GM12878 (cell line): Measurements from ENCODE around the gene PPRC1. TPM values are rescaled to one million over a fixed set of nuclear protein-coding genes. Genes with fewer than 3 reads are reported as not detected.

ENCODE experiments used
- BHLHE40 ChIP-seq, 2 experiments: fragments of 450-650 bp in 1 of 2; IDR thresholded peaks; 2 replicates each; pipeline ENCODE4 v1.6.1; 2011 to 2017; ENCODE audit warnings: low read depth in 2 of 2, borderline replicate concordance in 1 of 2, improper control_type of control experiment in 1 of 2, low read length in 1 of 2, mild to moderate bottlenecking in 1 of 2
- E2F8 ChIP-seq: fragments of 450-650 bp; IDR thresholded peaks from 2 replicates; pipeline ENCODE4 v1.6.1; 2018; ENCODE audit warnings: mild to moderate bottlenecking, low read depth, moderate library complexity; ENCODE audit not compliant: partially characterized antibody
- EP300 ChIP-seq, 2 experiments: fragments of 150-350 bp in 1 of 2; IDR thresholded peaks; 2 replicates each; pipeline ENCODE4 v1.6.1; 2011 to 2012; ENCODE audit warnings: low read depth in 2 of 2, low read length in 2 of 2, borderline replicate concordance in 1 of 2, improper control_type of control experiment in 1 of 2, inconsistent platforms in 1 of 2; ENCODE audit not compliant: control insufficient read depth in 1 of 2
- GATAD2B ChIP-seq: fragments of 450-650 bp; conservative IDR thresholded peaks from 2 replicates; pipeline ENCODE4 v1.6.1; 2017; ENCODE audit warnings: low read depth, mild to moderate bottlenecking, moderate library complexity
- LARP7 ChIP-seq: fragments of 450-650 bp; IDR thresholded peaks from 2 replicates; pipeline ENCODE4 v1.6.1; 2017; ENCODE audit warnings: mild to moderate bottlenecking
- MXI1 ChIP-seq: fragments of 150-350 bp; IDR thresholded peaks from 2 replicates; pipeline ENCODE4 v1.6.1; 2011; ENCODE audit warnings: low read depth, mild to moderate bottlenecking, inconsistent platforms, low read length, improper control_type of control experiment
- MYC ChIP-seq: IDR thresholded peaks from 2 replicates; pipeline ENCODE4 v1.6.1; 2011; ENCODE audit warnings: mild to moderate bottlenecking, low read length, moderate library complexity, inconsistent platforms; ENCODE audit not compliant: insufficient read depth, insufficient replicate concordance, insufficient read length, severe bottlenecking
- NKRF ChIP-seq: fragments of 450-650 bp; conservative IDR thresholded peaks from 2 replicates; pipeline ENCODE4 v1.6.1; 2017; ENCODE audit warnings: mild to moderate bottlenecking, moderate library complexity
- POU2F2 ChIP-seq: IDR thresholded peaks from 3 replicates; pipeline ENCODE4 v1.6.1; 2011; ENCODE audit warnings: low read depth, mild to moderate bottlenecking, low read length, borderline replicate concordance
- RFX5 ChIP-seq: IDR thresholded peaks from 2 replicates; pipeline ENCODE4 v1.6.1; 2011; ENCODE audit warnings: low read depth, low read length, improper control_type of control experiment
- SMAD5 ChIP-seq: IDR thresholded peaks from 2 replicates; pipeline ENCODE4 v1.6.1; 2016; ENCODE audit warnings: antibody characterized with exemption, low read depth
- TCF3 ChIP-seq: IDR thresholded peaks from 2 replicates; pipeline ENCODE4 v1.6.1; 2012; ENCODE audit warnings: low read depth, mild to moderate bottlenecking, low read length, borderline replicate concordance; ENCODE audit not compliant: insufficient read depth
- polyA plus RNA-seq, 11 experiments: library from polyadenylated mRNA; depleted of rRNA in 4 of 11; unstranded in 6 of 11; stranded (reverse) in 5 of 11; fragments of >200 nt; fragmentation: Nextera tagmentation in 4 of 11; fragmentation: Illumina TruSeq in 1 of 11; extraction: Ambion mirVana in 4 of 11; extraction: Trizol in 1 of 11; gene quantifications; 1 replicate in 1 of 11; 2 replicates in 10 of 11; pipeline versions ENCODE4 v1.2.1 to v1.2.3, GENCODE V29; 2011 to 2016; ENCODE audit warnings: inconsistent platforms in 2 of 11, missing spikeins in 2 of 11, low read depth in 1 of 11
- total RNA-seq, 4 experiments: library from RNA; depleted of rRNA in 3 of 4; stranded (reverse); fragments of >200 nt in 3 of 4; fragmentation: Illumina TruSeq in 1 of 4; extraction: Trizol in 1 of 4; gene quantifications; 2 replicates each; pipeline versions ENCODE4 v1.2.1 to v1.2.3, GENCODE V29; 2013 to 2021
- TF ChIP-seq, protein P1 (sequence below): fragments of 450-650 bp; IDR thresholded peaks from 2 replicates; pipeline ENCODE4 v1.6.1; 2017; ENCODE audit warnings: mild to moderate bottlenecking, moderate library complexity
- TF ChIP-seq, protein P2 (sequence below): fragments of 450-650 bp; IDR thresholded peaks from 2 replicates; pipeline ENCODE4 v1.6.1; 2016; ENCODE audit warnings: mild to moderate bottlenecking, moderate library complexity, borderline replicate concordance

Gene PPRC1
- total and polyA plus RNA-seq, 10 of the 15 experiments (the other 5 are each of a cell fraction or from before 2014, with no cell fraction given): 13.1 to 69.8 (median 32.4) TPM

DNA sequence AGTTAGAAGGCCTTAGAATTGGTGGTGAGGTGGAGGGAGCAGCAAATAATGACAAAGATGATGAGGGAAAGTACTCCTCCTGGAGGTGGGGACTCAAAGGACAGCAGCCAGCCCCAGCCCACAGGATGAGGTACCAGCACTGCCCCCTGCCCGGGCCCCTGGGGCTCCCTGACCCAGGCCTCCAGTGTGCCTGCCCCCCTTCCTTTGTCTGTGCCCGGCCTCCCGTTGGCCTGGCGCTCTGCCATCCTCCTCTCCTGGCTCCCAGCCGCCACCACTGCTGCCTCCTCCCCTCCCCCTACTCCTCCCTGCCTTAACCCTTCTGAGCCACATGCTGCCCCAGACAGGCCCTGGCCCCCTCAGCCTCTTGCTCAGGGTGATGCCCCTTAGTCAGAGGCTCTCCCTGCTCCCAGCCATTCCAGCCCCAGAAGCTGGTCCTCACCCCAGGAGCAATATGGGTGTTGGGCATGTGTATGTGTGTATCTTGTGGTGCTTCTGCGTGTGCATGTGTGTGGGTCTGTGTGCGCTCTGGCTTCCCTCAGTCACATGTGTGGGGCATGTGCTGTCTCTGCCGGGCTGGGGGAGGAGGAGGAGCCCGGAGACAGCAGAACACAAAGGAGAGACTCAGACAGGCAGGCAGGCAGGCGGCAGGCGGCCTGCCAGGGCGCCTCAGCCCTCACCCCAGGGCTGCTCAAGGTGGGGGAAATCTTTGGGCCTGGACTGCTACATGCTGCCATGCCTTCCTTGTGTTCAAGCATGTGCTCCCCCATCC is 15.3 kb upstream of the PPRC1 start (continued):
- TF ChIP-seq RFX5 (no peak), GATAD2B (0 out of 2 replicates have a peak, but pooled peaks have one; percentile 45), MXI1 (peak; percentile 96), SMAD5 (no peak), BHLHE40 (IDR thresholded peaks at IDR 0.05; ENCODE audit: borderline replicate concordance in 1 of 2, low read depth in 2 of 2, low read length in 1 of 2) (peak; percentile 82 to 90), LARP7 (no peak; the same call in 1 of the 2 replicates), MYC (peak; percentile 81), E2F8 (peak; percentile 33), POU2F2 (peak; percentile 65; the same call in 1 of the 3 replicates), EP300 (IDR thresholded peaks at IDR 0.05; ENCODE audit: borderline replicate concordance in 1 of 2, control insufficient read depth in 1 of 2, low read depth in 2 of 2, low read length in 2 of 2) (peak in 1 of 2 experiments; percentile 36; a peak in 1 of 4 replicates), NKRF (peak; percentile 75), TCF3 (no peak)
- TF ChIP-seq, protein P1, sequence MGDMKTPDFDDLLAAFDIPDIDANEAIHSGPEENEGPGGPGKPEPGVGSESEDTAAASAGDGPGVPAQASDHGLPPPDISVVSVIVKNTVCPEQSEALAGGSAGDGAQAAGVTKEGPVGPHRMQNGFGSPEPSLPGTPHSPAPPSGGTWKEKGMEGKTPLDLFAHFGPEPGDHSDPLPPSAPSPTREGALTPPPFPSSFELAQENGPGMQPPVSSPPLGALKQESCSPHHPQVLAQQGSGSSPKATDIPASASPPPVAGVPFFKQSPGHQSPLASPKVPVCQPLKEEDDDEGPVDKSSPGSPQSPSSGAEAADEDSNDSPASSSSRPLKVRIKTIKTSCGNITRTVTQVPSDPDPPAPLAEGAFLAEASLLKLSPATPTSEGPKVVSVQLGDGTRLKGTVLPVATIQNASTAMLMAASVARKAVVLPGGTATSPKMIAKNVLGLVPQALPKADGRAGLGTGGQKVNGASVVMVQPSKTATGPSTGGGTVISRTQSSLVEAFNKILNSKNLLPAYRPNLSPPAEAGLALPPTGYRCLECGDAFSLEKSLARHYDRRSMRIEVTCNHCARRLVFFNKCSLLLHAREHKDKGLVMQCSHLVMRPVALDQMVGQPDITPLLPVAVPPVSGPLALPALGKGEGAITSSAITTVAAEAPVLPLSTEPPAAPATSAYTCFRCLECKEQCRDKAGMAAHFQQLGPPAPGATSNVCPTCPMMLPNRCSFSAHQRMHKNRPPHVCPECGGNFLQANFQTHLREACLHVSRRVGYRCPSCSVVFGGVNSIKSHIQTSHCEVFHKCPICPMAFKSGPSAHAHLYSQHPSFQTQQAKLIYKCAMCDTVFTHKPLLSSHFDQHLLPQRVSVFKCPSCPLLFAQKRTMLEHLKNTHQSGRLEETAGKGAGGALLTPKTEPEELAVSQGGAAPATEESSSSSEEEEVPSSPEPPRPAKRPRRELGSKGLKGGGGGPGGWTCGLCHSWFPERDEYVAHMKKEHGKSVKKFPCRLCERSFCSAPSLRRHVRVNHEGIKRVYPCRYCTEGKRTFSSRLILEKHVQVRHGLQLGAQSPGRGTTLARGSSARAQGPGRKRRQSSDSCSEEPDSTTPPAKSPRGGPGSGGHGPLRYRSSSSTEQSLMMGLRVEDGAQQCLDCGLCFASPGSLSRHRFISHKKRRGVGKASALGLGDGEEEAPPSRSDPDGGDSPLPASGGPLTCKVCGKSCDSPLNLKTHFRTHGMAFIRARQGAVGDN: peak; percentile 94
- TF ChIP-seq, protein P2, sequence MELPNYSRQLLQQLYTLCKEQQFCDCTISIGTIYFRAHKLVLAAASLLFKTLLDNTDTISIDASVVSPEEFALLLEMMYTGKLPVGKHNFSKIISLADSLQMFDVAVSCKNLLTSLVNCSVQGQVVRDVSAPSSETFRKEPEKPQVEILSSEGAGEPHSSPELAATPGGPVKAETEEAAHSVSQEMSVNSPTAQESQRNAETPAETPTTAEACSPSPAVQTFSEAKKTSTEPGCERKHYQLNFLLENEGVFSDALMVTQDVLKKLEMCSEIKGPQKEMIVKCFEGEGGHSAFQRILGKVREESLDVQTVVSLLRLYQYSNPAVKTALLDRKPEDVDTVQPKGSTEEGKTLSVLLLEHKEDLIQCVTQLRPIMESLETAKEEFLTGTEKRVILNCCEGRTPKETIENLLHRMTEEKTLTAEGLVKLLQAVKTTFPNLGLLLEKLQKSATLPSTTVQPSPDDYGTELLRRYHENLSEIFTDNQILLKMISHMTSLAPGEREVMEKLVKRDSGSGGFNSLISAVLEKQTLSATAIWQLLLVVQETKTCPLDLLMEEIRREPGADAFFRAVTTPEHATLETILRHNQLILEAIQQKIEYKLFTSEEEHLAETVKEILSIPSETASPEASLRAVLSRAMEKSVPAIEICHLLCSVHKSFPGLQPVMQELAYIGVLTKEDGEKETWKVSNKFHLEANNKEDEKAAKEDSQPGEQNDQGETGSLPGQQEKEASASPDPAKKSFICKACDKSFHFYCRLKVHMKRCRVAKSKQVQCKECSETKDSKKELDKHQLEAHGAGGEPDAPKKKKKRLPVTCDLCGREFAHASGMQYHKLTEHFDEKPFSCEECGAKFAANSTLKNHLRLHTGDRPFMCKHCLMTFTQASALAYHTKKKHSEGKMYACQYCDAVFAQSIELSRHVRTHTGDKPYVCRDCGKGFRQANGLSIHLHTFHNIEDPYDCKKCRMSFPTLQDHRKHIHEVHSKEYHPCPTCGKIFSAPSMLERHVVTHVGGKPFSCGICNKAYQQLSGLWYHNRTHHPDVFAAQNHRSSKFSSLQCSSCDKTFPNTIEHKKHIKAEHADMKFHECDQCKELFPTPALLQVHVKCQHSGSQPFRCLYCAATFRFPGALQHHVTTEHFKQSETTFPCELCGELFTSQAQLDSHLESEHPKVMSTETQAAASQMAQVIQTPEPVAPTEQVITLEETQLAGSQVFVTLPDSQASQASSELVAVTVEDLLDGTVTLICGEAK: no peak
